B cell (primary cell): Measurements from ENCODE around the gene FBXO2. TPM values are rescaled to one million over a fixed set of nuclear protein-coding genes. Genes with fewer than 3 reads are reported as not detected.

Source experiments
- ATAC-seq: fragments of 200-7000 bp; cut with Tn5 transposase; one replicate; pipeline ENCODE4 v1.10.0; 2021; ENCODE audit warnings: low read depth, mild to moderate bottlenecking, moderate number of reproducible peaks, moderate library complexity
- CTCF ChIA-PET: fragments of 350-600 bp; sonication (Branson Sonifier 250); formaldehyde crosslinking; loops from one replicate; lab custom pipeline; 2021; ENCODE audit warnings: antibody characterized with exemption, inconsistent platforms; lab: Charles Lee
- POLR2A ChIA-PET: fragments of 350-600 bp; sonication (Branson Sonifier 250); formaldehyde crosslinking; loops from one replicate; lab custom pipeline; 2021; ENCODE audit warnings: antibody characterized with exemption; lab: Charles Lee
- DNase-seq: peaks from one replicate; pipeline ENCODE4 v3.0.0; 2013
- H2AFZ ChIP-seq: 2 replicates; pipeline ENCODE4 v1.6.1; 2012; ENCODE audit warnings: mild to moderate bottlenecking, low read depth, low read length; ENCODE audit not compliant: insufficient read depth, poor library complexity, severe bottlenecking
- H3K27ac ChIP-seq, 2 donors: 1 replicate in 1 of 2; 2 replicates in 1 of 2; pipeline ENCODE4 v1.5.1; 2012 to 2013; ENCODE audit warnings: low read length in 2 of 2, mild to moderate bottlenecking in 2 of 2, moderate library complexity in 1 of 2
- H3K27me3 ChIP-seq, 4 experiments: fragments of 200-600 bp in 1 of 4; sonication (generic) in 1 of 4; replicated peaks in 1 of 4; 1 replicate in 2 of 4; 2 replicates in 2 of 4; pipeline versions ENCODE4 v1.6.1 to v1.7.0; 2013 to 2016; ENCODE audit warnings: low read length in 3 of 4, mild to moderate bottlenecking in 2 of 4, mixed read lengths in 1 of 4, moderate library complexity in 1 of 4; ENCODE audit not compliant: insufficient read depth in 4 of 4, control insufficient read depth in 3 of 4; ENCODE audit errors: control extremely low read depth in 1 of 4
- H3K36me3 ChIP-seq, 2 experiments: replicated peaks in 1 of 2; 1 replicate in 1 of 2; 2 replicates in 1 of 2; pipeline versions ENCODE4 v1.6.1 to v1.7.1; 2013; ENCODE audit warnings: low read length in 1 of 2; ENCODE audit not compliant: insufficient read depth in 2 of 2, control insufficient read depth in 1 of 2; ENCODE audit errors: control extremely low read depth in 1 of 2, extremely low read depth in 1 of 2
- H3K4me1 ChIP-seq, 2 donors: fragments of 200-600 bp in 1 of 2; sonication (generic) in 1 of 2; 1 replicate in 1 of 2; 2 replicates in 1 of 2; pipeline versions ENCODE4 v1.5.1 to v1.6.1; 2013 to 2017; ENCODE audit warnings: low read length in 2 of 2; ENCODE audit not compliant: control insufficient read depth in 2 of 2, insufficient read depth in 2 of 2
- H3K4me2 ChIP-seq: replicated peaks from 2 replicates; pipeline ENCODE3; 2012; ENCODE audit warnings: mild to moderate bottlenecking, low read depth, low read length; ENCODE audit not compliant: poor library complexity, severe bottlenecking
- H3K4me3 ChIP-seq, 5 experiments: fragments of 200-600 bp in 1 of 5; sonication (generic) in 1 of 5; 1 replicate in 3 of 5; 2 replicates in 2 of 5; pipeline versions ENCODE4 v1.5.1 to v1.7.0; 2011 to 2016; ENCODE audit warnings: low read length in 4 of 5, mild to moderate bottlenecking in 4 of 5, low read depth in 2 of 5, control low read depth in 1 of 5, moderate library complexity in 1 of 5; ENCODE audit not compliant: insufficient read depth in 1 of 5; ENCODE audit errors: control extremely low read depth in 1 of 5, extremely low read depth in 1 of 5
- H3K79me2 ChIP-seq: fragments of 200-600 bp; sonication (generic); one replicate; pipeline ENCODE4 v1.6.0; 2016; ENCODE audit warnings: low read length; ENCODE audit not compliant: control insufficient read depth, insufficient read depth
- H3K9ac ChIP-seq: fragments of 200-600 bp; sonication (generic); 2 replicates; pipeline ENCODE4 v1.6.1; 2017; ENCODE audit warnings: mild to moderate bottlenecking, low read length, moderate library complexity
- H3K9me3 ChIP-seq, 3 donors: one replicate each; pipeline versions ENCODE4 v1.6.1 to v1.7.1; 2013; ENCODE audit warnings: low read length in 2 of 3; ENCODE audit not compliant: control insufficient read depth in 2 of 3, insufficient read depth in 1 of 3; ENCODE audit errors: control extremely low read depth in 1 of 3
- H4K20me1 ChIP-seq: 2 replicates; pipeline ENCODE4 v1.6.0; 2012; ENCODE audit warnings: mild to moderate bottlenecking, low read length; ENCODE audit not compliant: insufficient read depth, control insufficient read depth, poor library complexity, severe bottlenecking
- H3K27ac Mint-ChIP-seq: one replicate; pipeline ENCODE4 v1.8.0; 2021; ENCODE audit warnings: mixed read lengths
- H3K27me3 Mint-ChIP-seq: one replicate; pipeline ENCODE4 v1.8.0; 2021; ENCODE audit warnings: mixed read lengths
- H3K4me1 Mint-ChIP-seq: one replicate; pipeline ENCODE4 v1.8.0; 2021; ENCODE audit warnings: mixed read lengths
- H3K4me3 Mint-ChIP-seq: one replicate; pipeline ENCODE4 v1.8.0; 2021; ENCODE audit warnings: mixed read lengths
- H3K9me3 Mint-ChIP-seq: one replicate; pipeline ENCODE4 v1.8.0; 2022; ENCODE audit warnings: mixed read lengths; ENCODE audit not compliant: insufficient read depth
- CTCF ChIP-seq: fragments of 200-600 bp; IDR thresholded peaks from one replicate; pipeline ENCODE4 v1.8.0; 2022; ENCODE audit warnings: antibody characterized with exemption, mild to moderate bottlenecking
- EZH2 ChIP-seq: IDR thresholded peaks from 2 replicates; pipeline ENCODE4 v1.6.1; 2012; ENCODE audit warnings: borderline replicate concordance, low read depth, mild to moderate bottlenecking, moderate library complexity, low read length; ENCODE audit not compliant: insufficient read depth, poor library complexity, severe bottlenecking
- WGBS: methylation state at CpG from one replicate; pipeline ENCODE4 v1.1.5; 2013; ENCODE audit warnings: missing lambda C conversion rate; ENCODE audit not compliant: insufficient coverage; 5-methylcytosine and 5-hydroxymethylcytosine counted together
- intact Hi-C: fragments of 100-400 bp; cut with micrococcal nuclease; formaldehyde crosslinking; loops from one replicate; pipeline ENCODE4 v1.10.0; 2022
- polyA plus RNA-seq: library from polyadenylated mRNA; depleted of rRNA; stranded (reverse); fragments of >200 nt; gene quantifications from 2 replicates; pipeline ENCODE4 v1.2.3, GENCODE V29; 2012
- total RNA-seq, 2 donors: library from RNA; stranded (reverse); fragments of 120-200 nt in 1 of 2; gene quantifications; 1 replicate in 1 of 2; 2 replicates in 1 of 2; pipeline versions ENCODE4 v1.2.3 to v1.2.4, GENCODE V29; 2013 to 2022

FBXO2 gene
- total and polyA plus RNA-seq, 2 donors (not counting 1 experiment from before 2014, with no cell fraction given), result 9.6 TPM

DNA sequence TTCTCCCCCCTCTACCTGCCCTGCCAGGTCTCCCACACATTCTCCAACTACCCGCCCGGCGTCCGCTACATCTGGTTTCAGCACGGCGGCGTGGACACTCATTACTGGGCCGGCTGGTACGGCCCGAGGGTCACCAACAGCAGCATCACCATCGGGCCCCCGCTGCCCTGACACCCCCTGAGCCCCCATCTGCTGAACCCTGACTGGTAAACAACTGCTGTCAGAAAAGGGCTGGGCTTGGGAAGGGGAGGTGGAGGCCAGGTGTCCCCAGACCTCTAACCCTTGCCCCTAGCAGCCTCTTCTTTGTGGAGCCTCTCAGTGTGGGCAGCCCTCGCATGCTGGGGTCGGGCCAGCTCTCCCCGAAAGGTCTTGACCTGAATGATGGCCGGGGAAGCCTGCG, 6.9 kb upstream of the FBXO2 start:
- Histone ChIP-seq H2AFZ (no peak overlapping the region), H3K9me3 (no peaks in the 10 kb centered on the region), H3K4me1 (peaks cover 0 to 9% of the 10 kb centered on the region in 2 donors), H3K36me3 (peaks cover 0 to 21% of the 10 kb centered on the region in 2 experiments), H3K4me3 (no peak overlapping the region), H3K4me2 (no peak overlapping the region), H4K20me1 (no peaks in the 10 kb centered on the region), H3K27ac (no peak overlapping the region), H3K9ac (no peak overlapping the region), H3K79me2 (peaks cover 3% of the 10 kb centered on the region), H3K27me3 (no peaks in the 10 kb centered on the region)
- ChIA-PET CTCF (interaction anchor here (4.9 kb wide), 1 partner anchor 59 kb away, joined by 75 read pairs; no protein-coding TSS in a partner anchor), POLR2A (no interaction called here)
- no peak for TF ChIP-seq EZH2
- no peak for TF ChIP-seq CTCF
- 96% methylated on average over 17 of the region's 17 CpGs for WGBS
- Mint-ChIP-seq H3K27me3 (no peaks in the 10 kb centered on the region), H3K4me3 (no peak overlapping the region), H3K4me1 (peaks cover 3% of the 10 kb centered on the region), H3K9me3 (no peaks in the 10 kb centered on the region), H3K27ac (no peak overlapping the region)
- intact Hi-C loops, result no loop called here
- DNase-seq, result no peak
- no peak for ATAC-seq

GRCh38 chr1:11659748-11660147, 5.5 kb upstream of the FBXO2 start:
- CTCF ChIA-PET, result interaction anchor here (0.7 to 2.0 kb wide), 3 partner anchors 16 to 623 kb away, joined by 3 to 5 read pairs (median 4); no protein-coding TSS in a partner anchor
- Histone ChIP-seq H3K4me3 (no peak overlapping the region), H3K27ac (no peak overlapping the region), H3K36me3 (peaks cover 0 to 21% of the 10 kb centered on the region in 2 experiments), H2AFZ (no peak overlapping the region), H4K20me1 (peaks cover 11% of the 10 kb centered on the region), H3K4me2 (no peak overlapping the region), H3K9me3 (no peaks in the 10 kb centered on the region), H3K4me1 (peaks cover 8 to 17% of the 10 kb centered on the region in 2 donors), H3K27me3 (no peaks in the 10 kb centered on the region), H3K9ac (no peak overlapping the region), H3K79me2 (no peaks in the 10 kb centered on the region)
- Mint-ChIP-seq H3K27me3 (no peaks in the 10 kb centered on the region), H3K27ac (no peak overlapping the region), H3K9me3 (no peaks in the 10 kb centered on the region), H3K4me1 (peaks cover 10% of the 10 kb centered on the region), H3K4me3 (no peak overlapping the region)
- TF ChIP-seq CTCF (no peak), EZH2 (no peak)
- intact Hi-C loops, result no loop called here
- WGBS, result 100% methylated on average over 2 of the region's 4 CpGs
- POLR2A ChIA-PET, result interaction anchor here (0.6 kb wide), 1 partner anchor 24 kb away, joined by 3 read pairs; no protein-coding TSS in a partner anchor
- DNase-seq (no peak), ATAC-seq (no peak)
